Sigmoid colon (tissue), 3 donors: ENCODE results near the gene KRT80.

Experiments
- POLR2A ChIP-seq, 2 donors: fragments of 450-650 bp; IDR thresholded peaks; one replicate each; pipeline ENCODE4 v1.6.1; 2016; ENCODE audit warnings: antibody characterized with exemption in 2 of 2, mild to moderate bottlenecking in 2 of 2, moderate library complexity in 2 of 2
- TF ChIP-seq, protein P1 (sequence below), 4 experiments: fragments of 450-650 bp in 3 of 4; fragments of 200-600 bp in 1 of 4; IDR thresholded peaks; one replicate each; pipeline ENCODE4 v1.5.1; 2016 to 2019; ENCODE audit warnings: antibody characterized with exemption in 4 of 4, mild to moderate bottlenecking in 3 of 4, moderate library complexity in 2 of 4

DNA sequence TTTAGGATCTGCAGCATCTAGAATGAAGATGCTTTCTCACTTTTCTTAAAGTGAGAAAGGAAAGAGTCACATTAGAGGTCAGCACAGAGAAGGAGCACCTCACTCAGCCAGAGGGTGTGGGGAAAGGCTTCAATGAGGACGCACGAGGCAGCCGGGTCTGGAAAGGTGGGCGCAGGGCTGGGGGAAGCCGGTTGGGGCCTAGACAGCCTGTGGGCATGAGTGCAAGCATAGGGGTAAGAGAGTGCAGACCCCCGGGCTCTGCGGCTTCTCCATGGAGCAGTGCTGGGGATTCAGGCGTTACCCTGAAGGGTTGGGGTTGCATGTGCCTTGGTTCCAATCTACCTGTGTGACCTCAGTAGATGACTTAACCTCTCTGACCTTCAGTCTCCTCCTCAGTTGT lies 49.9 kb downstream of the KRT80 start:
- no peak for TF ChIP-seq POLR2A (IDR thresholded peaks at IDR 0.05)
- TF ChIP-seq, protein P1, sequence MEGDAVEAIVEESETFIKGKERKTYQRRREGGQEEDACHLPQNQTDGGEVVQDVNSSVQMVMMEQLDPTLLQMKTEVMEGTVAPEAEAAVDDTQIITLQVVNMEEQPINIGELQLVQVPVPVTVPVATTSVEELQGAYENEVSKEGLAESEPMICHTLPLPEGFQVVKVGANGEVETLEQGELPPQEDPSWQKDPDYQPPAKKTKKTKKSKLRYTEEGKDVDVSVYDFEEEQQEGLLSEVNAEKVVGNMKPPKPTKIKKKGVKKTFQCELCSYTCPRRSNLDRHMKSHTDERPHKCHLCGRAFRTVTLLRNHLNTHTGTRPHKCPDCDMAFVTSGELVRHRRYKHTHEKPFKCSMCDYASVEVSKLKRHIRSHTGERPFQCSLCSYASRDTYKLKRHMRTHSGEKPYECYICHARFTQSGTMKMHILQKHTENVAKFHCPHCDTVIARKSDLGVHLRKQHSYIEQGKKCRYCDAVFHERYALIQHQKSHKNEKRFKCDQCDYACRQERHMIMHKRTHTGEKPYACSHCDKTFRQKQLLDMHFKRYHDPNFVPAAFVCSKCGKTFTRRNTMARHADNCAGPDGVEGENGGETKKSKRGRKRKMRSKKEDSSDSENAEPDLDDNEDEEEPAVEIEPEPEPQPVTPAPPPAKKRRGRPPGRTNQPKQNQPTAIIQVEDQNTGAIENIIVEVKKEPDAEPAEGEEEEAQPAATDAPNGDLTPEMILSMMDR (IDR thresholded peaks at IDR 0.05) = no peak
